Fibroblast of skin of right quadriceps (primary cell): ENCODE measurements around the gene CCNK.

Experiments used
- DNase-seq: peaks from one replicate; pipeline ENCODE4 v3.0.0-alpha.2; 2013

The CCNK gene

GRCh38 chr14:99508896-99509629, 27.9 kb downstream of the CCNK start:
- no peak for DNase-seq

- no peak for DNase-seq
Measured at GRCh38 chr14:99509871-99510555, 28.8 kb downstream of the CCNK start.

- DNase-seq, result no peak
Measured at GRCh38 chr14:99510556-99511139, 29.4 kb downstream of the CCNK start.

- DNase-seq, result peak; percentile 51
Measured at GRCh38 chr14:99511421-99512109, 30.4 kb downstream of the CCNK start.

GRCh38 chr14:99512110-99512449, 30.9 kb downstream of the CCNK start:
- DNase-seq, result no peak

- no peak for DNase-seq
Measured at GRCh38 chr14:99512571-99513182, 31.5 kb downstream of the CCNK start.

GRCh38 chr14:99513183-99513694, 32.0 kb downstream of the CCNK start:
- DNase-seq, result no peak

- DNase-seq, result no peak
Measured at GRCh38 chr14:99513946-99514551, 32.8 kb downstream of the CCNK start.

GRCh38 chr14:99514552-99515300, 33.5 kb downstream of the CCNK start:
- no peak for DNase-seq

- no peak for DNase-seq
Measured at GRCh38 chr14:99515301-99516155, 34.3 kb downstream of the CCNK start.

GRCh38 chr14:99516156-99516870, 35.1 kb downstream of the CCNK start:
- DNase-seq, result no peak

- DNase-seq, result no peak
Measured at GRCh38 chr14:99516871-99517642, 35.8 kb downstream of the CCNK start.

- DNase-seq, result no peak
Measured at GRCh38 chr14:99517643-99518381, 36.6 kb downstream of the CCNK start.

- peak; percentile 39 for DNase-seq
Measured at GRCh38 chr14:99518441-99519346, 37.5 kb downstream of the CCNK start.

- no peak for DNase-seq
Measured at GRCh38 chr14:99519347-99519881, 38.2 kb downstream of the CCNK start.

- no peak for DNase-seq
Measured at GRCh38 chr14:99519931-99520421, 38.8 kb downstream of the CCNK start.

GRCh38 chr14:99520571-99521081, 39.4 kb downstream of the CCNK start:
- DNase-seq, result no peak
